GM10847 (cell line): Measurements from ENCODE around the gene CHCHD3.

Source experiments
- POLR2A ChIP-seq: IDR thresholded peaks from 2 replicates; pipeline ENCODE4 v1.6.1; 2011; ENCODE audit not compliant: insufficient read length; ENCODE audit errors: extremely low read depth

Gene CHCHD3

DNA sequence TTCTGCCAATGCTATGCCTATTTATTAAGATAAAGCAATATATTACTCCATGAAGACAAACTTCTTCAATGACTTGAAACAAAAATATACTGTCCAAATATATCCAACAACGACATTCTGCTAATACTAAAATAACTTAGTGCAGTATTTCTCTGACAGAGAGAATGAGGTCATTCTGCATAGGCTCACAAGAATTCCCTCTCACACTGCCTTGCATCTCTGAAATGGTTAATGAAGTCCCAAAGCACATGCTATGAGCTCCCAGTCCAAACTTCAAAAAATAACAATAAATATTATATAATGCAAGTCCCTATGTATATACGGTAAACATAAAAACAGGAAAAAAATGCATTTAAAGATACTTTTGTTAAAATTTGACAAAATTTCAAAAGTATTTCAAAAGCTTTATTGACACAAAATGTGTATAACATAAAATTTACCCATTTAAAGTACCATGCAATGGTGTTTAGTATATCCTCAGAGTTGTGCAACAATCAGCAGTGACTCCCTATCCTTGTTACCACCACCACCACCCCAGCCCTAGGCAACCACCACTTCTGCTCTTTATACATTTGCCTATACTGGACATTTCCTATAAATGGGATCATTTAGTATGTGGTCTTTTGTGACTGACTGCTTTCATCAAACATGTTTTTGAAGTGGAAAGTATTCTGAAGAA, 27.6 kb downstream of the CHCHD3 start:
- TF ChIP-seq POLR2A, result no peak

DNA sequence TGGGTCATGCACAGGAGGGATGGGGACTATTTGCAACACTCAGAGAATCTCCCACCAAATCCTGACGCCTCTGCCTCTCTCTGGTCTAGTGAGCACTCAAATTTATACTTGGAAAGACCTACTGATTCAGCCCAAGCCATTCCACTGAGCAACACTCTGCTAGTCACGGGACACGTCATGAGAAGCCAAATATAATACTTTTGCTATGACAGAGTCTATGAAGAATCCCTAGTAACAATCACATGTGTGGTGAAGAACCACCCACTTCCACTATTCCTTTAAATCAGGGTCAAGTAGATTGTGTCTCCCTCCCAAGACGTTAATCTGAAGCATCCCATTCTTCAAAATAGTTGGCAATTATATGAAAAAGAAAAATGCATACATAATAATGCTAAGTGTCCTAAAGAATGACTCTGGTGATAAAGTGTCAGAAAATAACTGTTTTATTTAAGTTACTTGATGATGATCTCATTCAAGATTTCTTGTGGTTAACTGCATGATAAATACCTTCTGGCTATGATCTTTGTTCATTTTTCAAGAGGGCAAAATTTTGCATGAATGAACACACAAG, 28.5 kb downstream of the CHCHD3 start:
- no peak for TF ChIP-seq POLR2A

DNA sequence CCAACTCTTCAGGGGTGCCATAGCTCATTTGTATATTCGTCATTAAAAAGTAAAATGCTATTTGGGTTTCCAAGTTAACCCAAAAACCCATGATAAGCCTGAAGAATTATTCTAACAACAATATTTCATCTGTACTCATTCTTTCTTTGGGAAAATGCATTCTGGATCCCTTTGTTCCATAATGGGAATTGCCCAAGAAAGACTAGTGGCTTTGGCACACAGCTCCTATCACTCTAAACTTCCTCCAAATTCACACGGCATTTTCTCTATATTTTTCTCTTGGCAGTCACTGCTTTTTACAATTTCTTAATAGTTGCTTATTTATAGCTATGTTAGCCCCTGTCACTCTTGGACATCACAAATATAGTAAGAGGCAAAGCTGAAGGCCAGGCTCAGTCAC, 29.1 kb downstream of the CHCHD3 start:
- TF ChIP-seq POLR2A, result no peak

DNA sequence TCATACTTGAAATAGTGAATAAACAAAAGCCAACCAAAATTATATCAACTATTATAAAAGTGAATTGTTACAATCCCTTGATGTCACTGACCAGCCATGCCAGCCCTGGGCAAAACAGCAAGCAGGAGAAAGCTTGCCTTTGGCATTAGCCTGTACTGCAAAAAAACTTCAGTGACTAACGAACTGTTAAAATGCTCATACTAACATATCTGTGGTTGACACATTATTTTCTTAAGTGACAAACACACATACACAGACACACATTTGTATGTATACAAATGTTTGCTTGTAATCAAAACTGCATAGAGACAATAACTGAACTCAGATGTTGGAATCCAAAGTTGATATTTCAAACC, 29.5 kb downstream of the CHCHD3 start:
- no peak for TF ChIP-seq POLR2A

DNA sequence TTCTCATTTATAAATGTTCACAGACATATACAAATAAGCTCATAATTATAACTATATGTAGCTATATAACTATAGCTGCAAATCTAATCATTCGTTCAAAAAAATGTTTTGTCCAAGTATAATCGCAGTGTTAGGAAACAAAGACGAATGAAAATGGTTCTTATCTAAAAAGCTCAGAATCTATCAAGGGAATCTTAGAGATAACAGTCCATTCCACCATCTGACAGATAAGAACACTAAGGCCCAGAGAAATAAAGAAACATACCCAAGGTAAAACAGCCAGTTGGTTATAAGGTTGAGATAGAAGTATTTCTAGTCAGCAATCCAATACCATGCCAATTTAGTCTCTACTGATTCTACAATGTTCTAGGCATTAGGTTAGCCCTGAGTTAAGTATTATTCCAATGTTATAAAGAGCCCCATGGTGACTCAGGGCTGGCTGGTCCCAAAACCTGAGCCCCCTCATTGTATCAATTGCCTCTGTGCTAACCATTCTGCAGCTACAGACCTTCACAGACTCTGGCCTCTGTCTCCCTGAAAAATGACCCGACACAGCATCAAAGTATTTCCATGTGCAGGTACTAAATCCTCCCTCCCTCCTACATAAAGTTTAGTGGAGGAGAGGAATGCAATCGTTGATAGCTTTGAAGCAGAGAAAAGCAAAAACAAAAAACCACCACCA, 30.0 kb downstream of the CHCHD3 start:
- no peak for TF ChIP-seq POLR2A

DNA sequence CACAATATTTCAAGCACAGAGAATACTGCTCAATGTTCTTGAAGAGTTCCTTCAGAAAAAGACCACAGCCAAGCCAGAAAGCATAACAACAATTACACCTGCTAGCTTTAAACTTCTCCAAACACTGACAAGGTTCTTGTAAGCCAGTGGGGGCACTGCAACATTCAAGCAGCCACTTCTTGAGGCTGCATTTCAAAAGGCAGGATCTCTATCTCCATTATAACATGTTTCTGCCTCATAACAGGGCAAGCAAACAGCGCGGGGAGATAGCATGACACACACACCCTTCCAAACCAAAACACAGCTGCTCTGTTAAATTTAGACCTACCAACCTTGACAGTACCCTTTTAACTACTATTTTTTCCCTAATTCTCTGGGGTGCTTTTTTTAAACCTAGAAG, 30.8 kb downstream of the CHCHD3 start:
- TF ChIP-seq POLR2A, result no peak

DNA sequence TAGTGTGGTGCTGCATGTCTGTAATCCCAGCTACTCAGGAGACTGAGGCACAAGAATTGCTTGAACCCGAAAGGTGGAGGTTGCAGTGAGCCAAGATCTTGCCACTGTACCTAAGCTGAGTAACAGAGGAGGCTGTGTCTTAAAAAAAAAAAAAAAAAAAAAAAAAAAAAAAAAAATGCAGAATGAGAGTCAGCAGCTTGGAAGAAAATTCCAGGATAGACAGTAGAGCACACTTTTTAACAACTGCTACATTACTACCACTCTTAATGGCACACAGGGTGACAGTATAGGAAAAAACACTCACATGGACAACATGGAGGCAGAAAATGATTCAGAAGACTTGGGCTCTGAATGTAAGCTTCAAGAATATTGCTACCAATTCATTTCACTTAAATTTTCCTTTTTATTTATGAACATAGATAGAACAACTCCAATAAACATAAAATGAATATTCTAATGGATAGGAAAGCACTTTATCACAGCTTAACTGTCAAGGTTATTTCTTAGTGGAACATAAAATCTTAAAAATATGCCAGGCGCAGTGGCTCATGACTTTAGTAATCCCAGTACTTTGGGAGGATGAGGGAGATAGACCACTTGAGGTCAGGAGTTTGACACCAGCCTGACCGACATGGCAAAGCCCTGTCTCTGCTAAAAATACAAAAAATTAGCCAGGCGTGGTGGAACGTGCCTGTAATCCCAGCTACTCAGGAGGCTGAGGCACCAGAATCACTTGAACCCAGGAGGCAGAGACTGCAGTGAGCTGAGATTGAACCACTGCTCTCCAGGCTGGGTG, 31.5 kb downstream of the CHCHD3 start:
- no peak for TF ChIP-seq POLR2A

DNA sequence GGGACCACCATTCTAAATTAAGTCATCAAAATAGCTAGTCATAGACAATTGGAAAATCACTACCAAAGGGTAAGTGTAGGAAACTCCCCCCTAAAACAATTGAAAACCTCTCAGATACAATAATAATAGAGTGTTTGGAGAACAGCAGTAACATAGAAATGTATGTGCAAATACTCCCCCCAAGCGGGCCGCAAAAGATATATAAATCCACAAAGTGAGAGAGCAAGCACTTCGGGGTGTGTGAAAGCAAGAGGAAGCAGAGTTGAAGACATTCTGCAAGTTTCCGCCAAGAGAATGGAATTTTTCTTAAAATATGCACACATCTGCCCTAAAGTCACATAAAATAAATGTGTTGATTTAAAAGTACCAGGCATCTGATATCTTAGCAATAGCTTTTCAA, 33.3 kb downstream of the CHCHD3 start:
- no peak for TF ChIP-seq POLR2A

DNA sequence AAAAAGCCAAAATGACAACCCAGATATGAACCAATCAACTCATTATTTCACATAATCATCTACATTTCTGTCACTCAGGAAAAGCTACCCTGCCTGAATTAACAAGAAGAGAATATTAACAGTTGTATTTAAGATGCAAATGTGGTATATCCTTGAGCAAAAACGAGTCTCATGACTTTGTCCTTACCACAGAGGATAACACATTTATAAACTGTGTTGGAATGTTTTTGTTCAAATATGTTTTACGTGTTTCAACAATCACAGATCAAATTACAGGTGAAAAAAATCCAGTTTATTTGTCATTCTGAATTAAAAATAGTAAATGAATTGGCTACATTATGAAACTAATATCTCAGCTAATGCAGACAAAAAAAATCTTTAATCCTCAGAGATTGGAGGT, 34.6 kb downstream of the CHCHD3 start:
- TF ChIP-seq POLR2A, result no peak

DNA sequence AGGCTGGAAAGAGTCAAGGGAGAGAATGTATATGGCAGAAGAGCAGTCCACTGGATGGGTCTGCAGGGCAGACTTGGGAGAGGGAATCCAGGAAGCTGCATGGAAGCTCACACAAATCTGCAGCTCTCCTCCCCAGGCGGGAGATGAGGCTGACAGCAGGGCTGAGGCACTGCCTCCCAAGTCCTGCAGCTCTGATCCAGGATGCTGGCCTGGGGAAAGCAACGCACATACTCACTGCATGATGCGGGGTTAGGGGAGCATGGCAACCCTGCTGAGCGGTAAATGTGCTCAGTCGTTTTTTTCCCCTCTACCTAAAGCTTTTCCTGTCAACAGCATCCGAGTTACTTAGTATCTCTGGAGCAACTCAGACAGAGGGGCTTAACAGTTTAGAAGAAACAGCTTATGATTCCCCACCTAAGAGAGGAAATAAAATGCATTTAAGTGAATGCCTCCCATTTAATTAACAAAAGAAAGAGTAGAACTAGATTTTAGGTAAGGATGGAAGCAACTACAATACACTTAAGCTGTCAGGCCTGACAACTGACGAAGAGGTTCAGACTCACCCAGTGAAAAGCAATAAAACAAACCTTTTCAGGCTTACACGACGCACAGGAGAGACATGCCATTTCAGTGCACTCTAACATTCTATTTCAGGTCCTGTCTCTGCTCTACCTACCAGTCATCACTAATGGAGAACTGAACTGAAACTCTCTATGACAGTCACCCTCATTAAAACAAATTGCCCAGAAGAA, 37.0 kb downstream of the CHCHD3 start:
- no peak for TF ChIP-seq POLR2A

DNA sequence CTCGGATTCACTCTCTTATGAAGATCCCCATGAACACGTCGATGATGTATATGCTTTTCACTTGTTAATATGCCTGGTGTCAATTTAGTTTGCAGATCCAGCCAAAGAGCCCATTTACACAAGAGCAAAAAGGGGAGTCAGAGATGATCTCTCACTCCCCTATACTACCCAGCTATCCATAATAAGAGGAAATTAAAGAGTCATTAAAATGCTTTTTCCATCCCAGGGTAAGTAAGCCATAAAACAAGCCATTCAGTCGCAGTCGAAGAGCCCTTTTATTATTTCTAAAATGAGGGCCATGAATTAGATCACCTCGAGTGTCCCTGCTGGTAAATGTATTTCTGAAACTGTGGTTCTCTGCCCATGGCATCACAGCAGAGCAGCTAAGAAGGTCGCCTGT, 41.2 kb downstream of the CHCHD3 start:
- TF ChIP-seq POLR2A, result no peak

DNA sequence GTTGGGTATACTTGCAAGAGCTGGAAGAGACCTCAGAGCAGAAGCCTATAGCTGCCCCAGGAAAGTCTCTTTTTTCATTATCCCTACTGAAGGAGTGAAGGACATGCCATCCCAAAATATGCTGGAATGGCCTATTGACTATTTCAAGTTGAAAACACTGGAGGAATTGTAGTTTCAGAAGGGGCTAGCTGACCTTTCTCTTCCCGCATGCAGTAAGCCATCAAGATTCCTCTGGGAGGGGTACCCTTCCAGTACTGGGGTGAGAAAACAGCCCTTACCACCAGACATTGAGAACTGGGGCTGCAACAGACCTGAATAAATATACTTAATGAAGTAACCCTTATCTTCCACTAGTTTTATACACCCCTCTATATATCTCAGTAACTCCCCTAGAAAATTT, 41.7 kb downstream of the CHCHD3 start:
- TF ChIP-seq POLR2A, result no peak

DNA sequence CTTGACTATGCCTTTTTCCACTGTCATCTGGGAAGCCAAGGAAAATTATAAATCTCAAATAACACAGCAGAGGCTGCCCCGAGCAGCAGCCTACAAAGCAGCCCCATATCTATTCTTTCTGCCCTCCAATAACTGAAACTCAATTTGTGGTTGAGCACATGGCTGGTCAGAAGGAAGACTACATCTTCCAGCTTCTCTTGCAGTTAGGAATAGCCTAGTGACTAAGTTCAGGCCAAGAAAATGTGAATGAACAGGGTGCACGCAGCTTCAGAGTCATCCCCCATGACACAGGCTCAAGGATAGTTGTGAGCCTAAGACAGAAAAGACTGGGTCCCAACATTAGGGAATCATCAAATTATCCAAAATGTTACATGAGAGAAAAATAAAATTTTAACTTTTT, 42.3 kb downstream of the CHCHD3 start:
- no peak for TF ChIP-seq POLR2A

DNA sequence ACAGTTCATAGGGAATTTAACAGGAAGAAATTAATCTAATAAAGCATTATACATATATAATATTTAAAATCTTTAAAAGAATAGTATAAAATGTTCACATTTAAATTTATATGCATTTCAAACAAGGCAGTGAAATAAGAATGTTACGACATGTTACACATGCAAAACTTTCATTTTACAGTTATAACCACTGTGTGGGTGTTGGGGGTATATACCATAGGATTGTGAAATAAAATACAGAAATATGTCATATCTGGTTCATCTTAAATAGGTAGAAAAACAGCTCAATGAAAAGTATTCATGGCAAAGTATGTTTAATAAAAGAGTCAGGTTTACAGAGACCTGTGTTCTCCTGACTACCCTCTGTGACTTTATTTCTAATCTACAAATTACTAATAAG, 45.6 kb downstream of the CHCHD3 start:
- no peak for TF ChIP-seq POLR2A

DNA sequence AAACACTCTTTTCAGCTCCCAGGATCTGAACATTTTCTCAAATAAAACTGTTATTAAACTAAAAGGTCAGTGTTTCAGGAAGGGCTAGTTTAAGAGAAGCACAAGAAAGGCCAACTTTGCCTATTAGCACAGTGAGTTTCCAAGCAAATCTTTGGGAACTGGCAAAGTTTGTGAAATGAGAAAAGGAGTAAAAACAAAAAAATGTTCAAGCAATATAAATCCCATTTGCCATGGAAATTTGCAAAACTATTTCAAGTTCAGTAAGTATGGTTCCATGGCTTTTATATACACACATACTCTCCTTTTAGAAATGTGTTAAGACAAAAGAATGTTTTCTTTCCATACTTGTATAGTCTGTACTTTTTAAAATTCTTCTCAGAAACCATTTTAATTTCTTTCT, 51.5 kb downstream of the CHCHD3 start:
- TF ChIP-seq POLR2A, result no peak
